K562 (cell line): Measurements from ENCODE around the gene GUCY2C. TPM values are rescaled to one million over a fixed set of nuclear protein-coding genes. Genes with fewer than 3 reads are reported as not detected.

Source experiments
- ATAC-seq: fragments of 200-7000 bp; cut with Tn5 transposase; 3 replicates; pipeline ENCODE4 v1.9.1; 2020; ENCODE audit warnings: moderate library complexity
- BruUV-seq: library from RNA; stranded (reverse); fragments of 400-500 nt; replicated peaks from 2 replicates; lab custom pipeline; 2021; lab: Mats Ljungman, UMichigan
- CTCF ChIA-PET: fragments of 300-600 bp; formaldehyde crosslinking; extraction: SDS; loops from one replicate; lab custom pipeline; 2021; ENCODE audit warnings: low intra/inter-chr PET ratio; lab: Yijun Ruan, JAX
- POLR2A ChIA-PET: fragments of 300-600, 350-650 bp; sonication (Branson Sonifier 250); formaldehyde crosslinking; extraction: SDS; loops from one replicate; lab custom pipeline; 2021; ENCODE audit warnings: antibody characterized with exemption, inconsistent platforms; lab: Yijun Ruan, JAX
- DNase-seq, 4 experiments: peaks; one replicate each; pipeline versions ENCODE4 v3.0.0 to v3.0.0-alpha.2; 2011 to 2018; ENCODE audit warnings: low spot score in 3 of 4, mixed read lengths in 3 of 4; ENCODE audit errors: extremely low read depth in 1 of 4
- FAIRE-seq: peaks from 2 replicates; lab custom pipeline; 2011; peaks lifted over from hg19 to GRCh38; lab: Jason Lieb, UNC
- H2AFZ ChIP-seq: 2 replicates; pipeline ENCODE4 v1.6.0; 2011; ENCODE audit warnings: low read depth, low read length, control low read depth, inconsistent platforms
- H3K27ac ChIP-seq: fragments of 200-600 bp; 3 replicates; pipeline ENCODE4 v1.8.0; 2011; ENCODE audit warnings: low read depth, mild to moderate bottlenecking, control low read depth, inconsistent platforms, low read length, moderate library complexity, mixed read lengths; ENCODE audit errors: extremely low read depth
- H3K27me3 ChIP-seq, 2 experiments: fragments of 300-600 bp in 1 of 2; 2 replicates in 1 of 2; 3 replicates in 1 of 2; pipeline versions ENCODE4 v1.6.0 to v1.8.0; 2011; ENCODE audit warnings: inconsistent platforms in 2 of 2, low read length in 2 of 2, mild to moderate bottlenecking in 1 of 2, mixed read lengths in 1 of 2, moderate library complexity in 1 of 2; ENCODE audit not compliant: control insufficient read depth in 2 of 2, insufficient read depth in 2 of 2
- H3K36me3 ChIP-seq: fragments of 300-600 bp; 3 replicates; pipeline ENCODE4 v1.8.0; 2011; ENCODE audit warnings: mild to moderate bottlenecking, low read length, inconsistent platforms; ENCODE audit not compliant: control insufficient read depth, insufficient read depth
- H3K4me1 ChIP-seq, 2 experiments: fragments of 200-600 bp in 1 of 2; replicated peaks in 1 of 2; 2 replicates in 1 of 2; 3 replicates in 1 of 2; pipeline versions ENCODE4 v1.5.1 to v1.8.0; 2011; ENCODE audit warnings: inconsistent platforms in 2 of 2, low read length in 2 of 2, mild to moderate bottlenecking in 1 of 2, mixed read lengths in 1 of 2, moderate library complexity in 1 of 2; ENCODE audit not compliant: control insufficient read depth in 2 of 2, insufficient read depth in 2 of 2
- H3K4me2 ChIP-seq: 2 replicates; pipeline ENCODE4 v1.6.1; 2011; ENCODE audit warnings: low read length, control low read depth, inconsistent platforms, mixed read lengths; ENCODE audit not compliant: insufficient read depth
- H3K4me3 ChIP-seq: fragments of 200-600 bp; sonication (generic), shearing (Covaris generic); 2 replicates; pipeline ENCODE4 v1.5.1; 2016; ENCODE audit warnings: control low read depth, inconsistent platforms
- H3K79me2 ChIP-seq: fragments of 200-600 bp; 3 replicates; pipeline ENCODE4 v1.8.0; 2011; ENCODE audit warnings: low read length, inconsistent platforms; ENCODE audit not compliant: control insufficient read depth, insufficient read depth
- H3K9ac ChIP-seq, 2 experiments: 2 replicates each; pipeline versions ENCODE4 v1.6.0 to v1.6.1; 2011; ENCODE audit warnings: low read depth in 2 of 2, low read length in 2 of 2, control low read depth in 1 of 2, inconsistent platforms in 1 of 2, mild to moderate bottlenecking in 1 of 2, mixed read lengths in 1 of 2; ENCODE audit not compliant: insufficient read depth in 1 of 2
- H3K9me1 ChIP-seq: one replicate; pipeline ENCODE4 v1.6.0; 2011; ENCODE audit warnings: inconsistent platforms, mild to moderate bottlenecking, low read length, moderate library complexity; ENCODE audit not compliant: control insufficient read depth, insufficient read depth
- H3K9me3 ChIP-seq: replicated peaks from 2 replicates; pipeline ENCODE4 v1.5.1; 2011; ENCODE audit warnings: low read depth, low read length, inconsistent platforms; ENCODE audit not compliant: control insufficient read depth, insufficient read depth
- H4K20me1 ChIP-seq: replicated peaks from 2 replicates; pipeline ENCODE4 v1.6.1; 2011; ENCODE audit warnings: low read length, inconsistent platforms, mixed read lengths; ENCODE audit not compliant: control insufficient read depth, insufficient read depth
- CTCFL ChIP-seq: IDR thresholded peaks from 2 replicates; pipeline ENCODE4 v1.6.1; 2011; ENCODE audit warnings: borderline replicate concordance, low read depth, mild to moderate bottlenecking, moderate library complexity, low read length; ENCODE audit not compliant: insufficient read depth, poor library complexity, severe bottlenecking
- DEAF1 ChIP-seq: fragments of 450-650 bp; formaldehyde crosslinking; IDR thresholded peaks from 2 replicates; pipeline ENCODE4 v1.4.0; 2020; ENCODE audit warnings: mild to moderate bottlenecking, moderate library complexity
- HMG20A ChIP-seq: fragments of 450-650 bp; formaldehyde crosslinking; conservative IDR thresholded peaks from 2 replicates; pipeline ENCODE4 v1.4.0; 2020; ENCODE audit warnings: mild to moderate bottlenecking, mixed read lengths
- HNRNPLL ChIP-seq: fragments of 200-400 bp; formaldehyde crosslinking; IDR thresholded peaks from 2 replicates; pipeline ENCODE4 v1.6.1; 2017; ENCODE audit warnings: low read length, low read depth, mild to moderate bottlenecking; ENCODE audit not compliant: poor library complexity, severe bottlenecking
- NR2F6 ChIP-seq: fragments of 450-650 bp; formaldehyde crosslinking; IDR thresholded peaks from 2 replicates; pipeline ENCODE4 v1.4.0; 2020; ENCODE audit warnings: mild to moderate bottlenecking
- SAFB2 ChIP-seq: fragments of 200-400 bp; formaldehyde crosslinking; IDR thresholded peaks from 2 replicates; pipeline ENCODE4 v1.6.1; 2018; ENCODE audit warnings: borderline replicate concordance, low read length, low read depth, moderate library complexity; ENCODE audit not compliant: severe bottlenecking
- SIRT6 ChIP-seq: IDR thresholded peaks from one replicate; pipeline ENCODE4 v1.6.1; 2012; ENCODE audit warnings: low read depth, mild to moderate bottlenecking, control low read depth, inconsistent platforms, low read length, moderate library complexity
- SIX5 ChIP-seq, 2 experiments: IDR thresholded peaks; 2 replicates each; pipeline ENCODE4 v1.6.1; 2011; ENCODE audit warnings: low read length in 2 of 2, borderline replicate concordance in 1 of 2, low read depth in 1 of 2, mild to moderate bottlenecking in 1 of 2, moderate library complexity in 1 of 2; ENCODE audit not compliant: insufficient read depth in 1 of 2
- SRSF9 ChIP-seq: fragments of 200-400 bp; formaldehyde crosslinking; IDR thresholded peaks from 2 replicates; pipeline ENCODE4 v1.6.1; 2017; ENCODE audit warnings: low read depth, low read length, borderline replicate concordance
- TAF7 ChIP-seq: fragments of 450-650 bp; IDR thresholded peaks from 2 replicates; pipeline ENCODE4 v1.6.1; 2016; ENCODE audit warnings: missing genetic modification characterization, missing compliant biosample characterization
- ZBTB43 ChIP-seq: sonication (generic); formaldehyde crosslinking; IDR thresholded peaks from 2 replicates; pipeline ENCODE4 v1.8.0; 2023; ENCODE audit warnings: mild to moderate bottlenecking, missing genetic modification reagents
- ZNF41 ChIP-seq: fragments of 250-450 bp; sonication (Bioruptor Pico); conservative IDR thresholded peaks from 2 replicates; pipeline ENCODE4 v1.4.0; 2020; ENCODE audit warnings: mild to moderate bottlenecking
- ZNF592 ChIP-seq: fragments of 450-650 bp; IDR thresholded peaks from 2 replicates; pipeline ENCODE4 v1.6.1; 2017; ENCODE audit warnings: antibody characterized with exemption, mild to moderate bottlenecking
- WGBS: fragments of 100-300 bp; shearing (Covaris generic); methylation state at CpG from one replicate; pipeline ENCODE4 v1.1.6; 2016; ENCODE audit warnings: low coverage, mixed read lengths; ENCODE audit not compliant: insufficient coverage; ENCODE audit errors: missing lambda C conversion rate; 5-methylcytosine and 5-hydroxymethylcytosine counted together
- in situ Hi-C: fragments of 300-500 bp; cut with MboI; formaldehyde crosslinking; loops from 4 replicates; pipeline ENCODE4 v1.15.0; 2018; ENCODE audit warnings: inconsistent platforms, mixed read lengths
- intact Hi-C: fragments of 100-400 bp; cut with micrococcal nuclease; formaldehyde crosslinking; loops from 2 replicates; pipeline ENCODE4 v1.14.2; 2022
- polyA plus RNA-seq, 8 experiments: library from polyadenylated mRNA; depleted of rRNA in 4 of 8; stranded (reverse) in 5 of 8; unstranded in 3 of 8; fragments of >200 nt; fragmentation: Nextera tagmentation in 2 of 8; fragmentation: Illumina TruSeq in 1 of 8; extraction: Ambion mirVana in 2 of 8; extraction: Trizol in 1 of 8; gene quantifications; 2 replicates each; pipeline versions ENCODE4 v1.2.1 to v1.2.3, GENCODE V29; 2011 to 2014; ENCODE audit warnings: inconsistent platforms in 1 of 8, missing spikeins in 1 of 8
- total RNA-seq, 7 experiments: library from RNA; depleted of rRNA in 6 of 7; stranded (reverse); fragments of >200 nt in 6 of 7; fragmentation: Illumina TruSeq in 2 of 7; extraction: Trizol in 2 of 7; gene quantifications; 2 replicates each; pipeline versions ENCODE4 v1.2.1 to v1.2.3, GENCODE V29; 2011 to 2021; ENCODE audit warnings: low replicate concordance in 1 of 7

GUCY2C gene
- total and polyA plus RNA-seq, 9 of the 15 experiments (the other 6 are each of a cell fraction or from before 2014, with no cell fraction given), result 0.01 to 0.05 (median 0.04) TPM; not detected in 6

- ATAC-seq, result no peak
- Histone ChIP-seq H3K9ac (no peak overlapping the region), H4K20me1 (no peaks in the 10 kb centered on the region), H3K4me3 (no peak overlapping the region), H3K27ac (no peak overlapping the region), H3K4me1 (no peaks in the 10 kb centered on the region), H3K79me2 (no peaks in the 10 kb centered on the region), H3K27me3 (no peaks in the 10 kb centered on the region), H3K36me3 (no peaks in the 10 kb centered on the region), H2AFZ (no peak overlapping the region), H3K9me3 (no peaks in the 10 kb centered on the region), H3K4me2 (no peak overlapping the region), H3K9me1 (no peaks in the 10 kb centered on the region)
- POLR2A ChIA-PET, result no interaction called here
- 0% methylated on average over 4 of the region's 4 CpGs for WGBS
- no peak for FAIRE-seq
- DNase-seq, result no peak
- CTCF ChIA-PET, result no interaction called here
- intact Hi-C loops, result no loop called here
- no TSS peak for BruUV-seq
- in situ Hi-C loops, result no loop called here
- TF ChIP-seq SIX5 (IDR thresholded peaks at IDR 0.05; ENCODE audit: borderline replicate concordance in 1 of 2, insufficient read depth in 1 of 2, low read depth in 1 of 2, low read length in 2 of 2), result no peak
- TF ChIP-seq SRSF9, result no peak
- no peak for TF ChIP-seq NR2F6
- no peak for TF ChIP-seq ZNF41 (CRISPR knock-in tag)
- no peak for TF ChIP-seq DEAF1 (CRISPR knock-in tag)
- TF ChIP-seq HMG20A (CRISPR knock-in tag), result no peak
- no peak for TF ChIP-seq CTCFL
- no peak for TF ChIP-seq ZNF592
- TF ChIP-seq SIRT6, result no peak
- TF ChIP-seq HNRNPLL, result no peak
- no peak for TF ChIP-seq ZBTB43
- no peak for TF ChIP-seq TAF7 (tag)
- no peak for TF ChIP-seq SAFB2
Measured at GRCh38 chr12:14700935-14701334, 4.5 kb upstream of the GUCY2C start.
